Thyroid gland (tissue), 4 donors: ENCODE data around the gene HLA-E. TPM values are rescaled to one million over a fixed set of nuclear protein-coding genes. Genes with fewer than 3 reads are reported as not detected.

Experiments used
- DNase-seq, 2 donors: peaks; one replicate each; pipeline ENCODE4 v3.0.0-alpha.2; 2019
- H3K27ac ChIP-seq, 3 donors: fragments of 200-600 bp; sonication (generic); 1 replicate in 2 of 3; 2 replicates in 1 of 3; pipeline ENCODE4 v1.5.1; 2016 to 2019; ENCODE audit warnings: mild to moderate bottlenecking in 1 of 3, moderate library complexity in 1 of 3
- H3K27me3 ChIP-seq: fragments of 200-600 bp; sonication (generic); one replicate; pipeline ENCODE4 v1.5.1; 2019
- H3K36me3 ChIP-seq, 2 donors: fragments of 200-600 bp; sonication (generic); one replicate each; pipeline ENCODE4 v1.5.1; 2016 to 2019
- H3K4me1 ChIP-seq, 2 donors: fragments of 200-600 bp; sonication (generic); one replicate each; pipeline ENCODE4 v1.5.1; 2017 to 2019
- H3K4me3 ChIP-seq, 3 donors: fragments of 200-600 bp; sonication (generic); replicated peaks in 1 of 3; 1 replicate in 2 of 3; 2 replicates in 1 of 3; pipeline ENCODE4 v1.5.1; 2016; ENCODE audit warnings: mild to moderate bottlenecking in 1 of 3
- H3K9me3 ChIP-seq: fragments of 200-600 bp; sonication (generic); one replicate; pipeline ENCODE4 v1.5.1; 2017
- POLR2A ChIP-seq, 2 donors: fragments of 450-650 bp; IDR thresholded peaks; one replicate each; pipeline ENCODE4 v1.6.1; 2017; ENCODE audit warnings: antibody characterized with exemption in 2 of 2, mild to moderate bottlenecking in 2 of 2, moderate library complexity in 1 of 2
- WGBS, 2 donors: methylation state at CpG; one replicate each; pipeline ENCODE4 v1.1.5; 2017; 5-methylcytosine and 5-hydroxymethylcytosine counted together
- intact Hi-C: fragments of 100-400 bp; cut with DNase I; formaldehyde crosslinking; loops from one replicate; pipeline ENCODE4 v1.15.1; 2023
- total RNA-seq, 4 donors: library from RNA; depleted of rRNA; stranded (reverse); fragments of >200 nt; gene quantifications; one replicate each; pipeline ENCODE4 v1.2.3, GENCODE V29; 2016
- TF ChIP-seq, protein P1 (sequence below), 6 experiments: fragments of 200-600 bp in 3 of 6; fragments of 450-650 bp in 3 of 6; sonication (generic) in 3 of 6; IDR thresholded peaks; one replicate each; pipeline ENCODE4 v1.5.1; 2016 to 2019; ENCODE audit warnings: antibody characterized with exemption in 6 of 6, mild to moderate bottlenecking in 2 of 6, inconsistent platforms in 1 of 6, moderate library complexity in 1 of 6

The HLA-E gene
- total RNA-seq, 4 donors from 2014 or later, result 382 to 717 (median 457) TPM

DNA sequence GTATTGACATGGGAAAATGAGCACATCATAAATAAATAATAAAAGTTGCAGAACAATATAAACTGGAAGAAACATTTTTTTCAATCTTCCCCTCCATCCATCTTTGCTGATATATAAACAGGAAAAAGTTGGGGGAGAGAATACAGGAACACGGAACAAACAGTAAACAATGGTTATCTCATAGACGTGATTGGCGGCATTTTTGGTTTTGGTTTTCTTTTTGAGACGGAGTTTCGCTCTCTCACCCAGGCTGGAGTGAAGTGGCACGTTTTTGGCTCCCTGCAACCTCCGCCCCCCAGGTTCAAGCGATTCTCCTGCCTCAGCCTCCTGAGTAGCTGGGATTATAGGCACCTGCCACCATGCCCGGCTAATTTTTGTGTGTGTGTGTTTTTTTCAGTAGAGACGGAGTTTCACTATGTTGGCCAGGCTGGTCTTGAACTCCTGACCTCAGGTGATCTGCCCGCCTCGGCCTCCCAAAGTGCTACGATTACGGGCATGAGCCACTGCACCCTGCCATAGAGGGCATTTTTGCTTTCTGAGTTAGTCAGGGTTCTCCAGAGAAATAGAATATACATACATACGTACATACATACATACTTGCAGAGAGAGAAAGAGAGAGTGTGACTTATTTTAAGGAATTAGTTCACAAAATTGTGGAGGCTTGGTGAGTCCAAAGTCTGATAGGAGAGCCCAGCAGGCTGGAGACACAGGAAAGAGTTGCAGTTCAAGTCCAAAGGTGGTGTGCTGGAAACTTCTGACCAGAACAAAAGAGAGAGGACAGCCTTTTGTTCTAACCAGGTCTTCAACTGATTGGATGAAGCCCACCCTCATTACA is 44.4 kb downstream of the HLA-E start:
- DNase-seq, result no peak
- no peaks in the 10 kb centered on the region for H3K4me1 ChIP-seq
- no peaks in the 10 kb centered on the region for H3K9me3 ChIP-seq
- H3K4me3 ChIP-seq, result no peak overlapping the region
- 74 to 81% methylated on average over 15 of the region's 15 CpGs for WGBS, 2 donors
- no peak for TF ChIP-seq POLR2A (IDR thresholded peaks at IDR 0.05)
- TF ChIP-seq, protein P1, sequence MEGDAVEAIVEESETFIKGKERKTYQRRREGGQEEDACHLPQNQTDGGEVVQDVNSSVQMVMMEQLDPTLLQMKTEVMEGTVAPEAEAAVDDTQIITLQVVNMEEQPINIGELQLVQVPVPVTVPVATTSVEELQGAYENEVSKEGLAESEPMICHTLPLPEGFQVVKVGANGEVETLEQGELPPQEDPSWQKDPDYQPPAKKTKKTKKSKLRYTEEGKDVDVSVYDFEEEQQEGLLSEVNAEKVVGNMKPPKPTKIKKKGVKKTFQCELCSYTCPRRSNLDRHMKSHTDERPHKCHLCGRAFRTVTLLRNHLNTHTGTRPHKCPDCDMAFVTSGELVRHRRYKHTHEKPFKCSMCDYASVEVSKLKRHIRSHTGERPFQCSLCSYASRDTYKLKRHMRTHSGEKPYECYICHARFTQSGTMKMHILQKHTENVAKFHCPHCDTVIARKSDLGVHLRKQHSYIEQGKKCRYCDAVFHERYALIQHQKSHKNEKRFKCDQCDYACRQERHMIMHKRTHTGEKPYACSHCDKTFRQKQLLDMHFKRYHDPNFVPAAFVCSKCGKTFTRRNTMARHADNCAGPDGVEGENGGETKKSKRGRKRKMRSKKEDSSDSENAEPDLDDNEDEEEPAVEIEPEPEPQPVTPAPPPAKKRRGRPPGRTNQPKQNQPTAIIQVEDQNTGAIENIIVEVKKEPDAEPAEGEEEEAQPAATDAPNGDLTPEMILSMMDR (IDR thresholded peaks at IDR 0.05), result no peak
- no peaks in the 10 kb centered on the region for H3K27me3 ChIP-seq
- H3K36me3 ChIP-seq, result no peaks in the 10 kb centered on the region
- H3K27ac ChIP-seq, result no peak overlapping the region
- intact Hi-C loops, result loop anchor here (5.0 kb wide), 1 partner anchor 41 kb away; no protein-coding TSS in a partner anchor

DNA sequence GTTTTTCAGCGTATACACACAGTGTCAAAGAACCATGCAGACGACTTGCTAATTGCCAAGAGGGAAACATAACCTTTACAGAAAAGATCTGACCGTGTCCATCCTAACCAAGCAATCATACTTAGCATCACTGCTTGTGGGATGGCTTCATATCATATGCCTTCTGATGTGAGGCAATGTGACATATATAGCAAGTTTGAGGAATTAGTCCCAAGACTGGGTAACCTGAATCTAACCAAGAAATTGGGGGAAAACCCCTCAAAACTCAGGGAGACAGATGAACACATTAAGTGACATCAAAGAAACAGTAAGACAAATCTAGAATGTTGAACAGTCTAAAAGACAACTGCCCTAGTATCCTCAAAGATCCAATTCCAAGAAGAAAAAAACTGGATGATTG is 48.6 kb downstream of the HLA-E start:
- intact Hi-C loops, result no loop called here
- TF ChIP-seq, protein P1 (IDR thresholded peaks at IDR 0.05), result no peak
- no peak for TF ChIP-seq POLR2A (IDR thresholded peaks at IDR 0.05)
- H3K27me3 ChIP-seq, result no peaks in the 10 kb centered on the region
- no peak overlapping the region for H3K4me3 ChIP-seq
- peaks cover 0 to 8% of the 10 kb centered on the region in 2 donors for H3K4me1 ChIP-seq
- H3K36me3 ChIP-seq, result no peaks in the 10 kb centered on the region
- H3K27ac ChIP-seq, result no peak overlapping the region
- H3K9me3 ChIP-seq, result no peaks in the 10 kb centered on the region
- WGBS, 2 donors, result 80 to 83% methylated on average over 3 of the region's 3 CpGs
- no peak for DNase-seq

DNA sequence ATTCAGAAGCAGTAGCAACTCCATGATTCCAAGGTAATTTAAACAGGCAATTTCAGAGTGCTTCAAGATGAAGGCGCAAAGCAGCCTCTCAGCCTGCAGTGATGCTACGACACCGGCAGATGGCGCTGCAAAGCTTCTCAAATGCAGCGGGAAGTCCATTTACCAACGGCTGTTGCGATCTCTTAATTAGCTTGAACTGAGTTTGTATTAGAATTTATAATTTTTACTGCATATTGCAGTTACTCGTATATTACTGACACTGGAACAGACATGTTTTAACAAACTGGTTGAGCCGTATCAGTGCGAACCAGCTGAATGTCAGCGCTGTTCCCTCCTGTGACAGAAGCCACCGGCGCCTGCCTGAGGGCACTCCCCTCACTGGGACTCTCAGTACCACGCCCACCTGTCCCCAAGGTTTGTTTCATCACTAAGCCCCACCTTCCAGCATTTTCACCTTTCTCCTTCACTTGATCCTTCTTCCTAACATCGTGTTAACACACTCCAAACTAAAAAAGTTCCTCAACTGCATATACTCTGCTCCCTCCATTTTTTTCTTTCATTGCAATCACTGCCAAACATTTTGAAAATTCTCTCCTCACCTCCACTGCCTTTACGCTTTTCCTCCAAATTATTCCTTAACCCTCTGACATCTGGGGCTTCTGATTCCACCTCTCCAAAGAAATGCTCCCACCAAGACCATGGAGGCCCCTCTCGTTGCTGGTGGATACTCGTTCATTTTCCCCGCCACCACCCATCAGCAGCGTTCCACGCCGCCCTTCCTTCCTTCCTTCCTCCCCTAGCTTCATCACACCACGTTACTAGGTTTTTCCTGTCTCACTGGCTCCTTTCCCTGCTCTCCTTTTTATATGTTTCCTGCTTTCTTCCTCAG is 52.5 kb downstream of the HLA-E start:
- H3K36me3 ChIP-seq, result peaks cover 14 to 16% of the 10 kb centered on the region in 2 donors
- H3K27ac ChIP-seq, result peak overlapping the region in 2 of 3 donors; percentile 35 to 38
- no peak overlapping the region for H3K4me3 ChIP-seq
- intact Hi-C loops, result no loop called here
- peak; percentile 71 to 75 for DNase-seq
- WGBS, 2 donors, result 12 to 15% methylated on average over 23 of the region's 23 CpGs
- peaks cover 5 to 8% of the 10 kb centered on the region in 2 donors for H3K4me1 ChIP-seq
- no peaks in the 10 kb centered on the region for H3K27me3 ChIP-seq
- H3K9me3 ChIP-seq, result no peaks in the 10 kb centered on the region
- TF ChIP-seq POLR2A (IDR thresholded peaks at IDR 0.05), result no peak
- TF ChIP-seq, protein P1 (IDR thresholded peaks at IDR 0.05), result peak; percentile 86 to 96 (median 94)

DNA sequence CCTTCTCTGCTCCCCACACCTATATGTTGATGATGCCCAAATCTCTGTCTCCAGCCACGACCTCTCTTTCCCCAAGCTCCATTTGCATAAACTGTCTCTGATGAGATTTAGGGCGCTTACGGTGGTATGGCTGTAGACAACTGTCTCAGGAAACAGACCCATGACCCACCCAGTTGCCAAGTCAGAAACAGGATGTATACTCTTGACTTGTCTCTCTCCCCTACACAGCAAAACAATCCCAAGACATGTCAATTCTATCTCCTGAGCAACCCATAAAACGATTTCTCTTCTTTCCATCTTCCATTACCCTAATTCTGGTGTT is 53.1 kb downstream of the HLA-E start:
- Histone ChIP-seq H3K4me3 (no peak overlapping the region), H3K4me1 (peaks cover 5 to 8% of the 10 kb centered on the region in 2 donors), H3K9me3 (no peaks in the 10 kb centered on the region), H3K27me3 (no peaks in the 10 kb centered on the region), H3K27ac (peak overlapping the region in 2 of 3 donors; percentile 35 to 38), H3K36me3 (peaks cover 17 to 22% of the 10 kb centered on the region in 2 donors)
- WGBS, 2 donors, result 26 to 34% methylated on average over 4 of the region's 4 CpGs
- no peak for TF ChIP-seq POLR2A (IDR thresholded peaks at IDR 0.05)
- TF ChIP-seq, protein P1 (IDR thresholded peaks at IDR 0.05), result no peak
- no peak for DNase-seq
- intact Hi-C loops, result no loop called here
